Measurements from ENCODE around the gene CYBA.

DNA sequence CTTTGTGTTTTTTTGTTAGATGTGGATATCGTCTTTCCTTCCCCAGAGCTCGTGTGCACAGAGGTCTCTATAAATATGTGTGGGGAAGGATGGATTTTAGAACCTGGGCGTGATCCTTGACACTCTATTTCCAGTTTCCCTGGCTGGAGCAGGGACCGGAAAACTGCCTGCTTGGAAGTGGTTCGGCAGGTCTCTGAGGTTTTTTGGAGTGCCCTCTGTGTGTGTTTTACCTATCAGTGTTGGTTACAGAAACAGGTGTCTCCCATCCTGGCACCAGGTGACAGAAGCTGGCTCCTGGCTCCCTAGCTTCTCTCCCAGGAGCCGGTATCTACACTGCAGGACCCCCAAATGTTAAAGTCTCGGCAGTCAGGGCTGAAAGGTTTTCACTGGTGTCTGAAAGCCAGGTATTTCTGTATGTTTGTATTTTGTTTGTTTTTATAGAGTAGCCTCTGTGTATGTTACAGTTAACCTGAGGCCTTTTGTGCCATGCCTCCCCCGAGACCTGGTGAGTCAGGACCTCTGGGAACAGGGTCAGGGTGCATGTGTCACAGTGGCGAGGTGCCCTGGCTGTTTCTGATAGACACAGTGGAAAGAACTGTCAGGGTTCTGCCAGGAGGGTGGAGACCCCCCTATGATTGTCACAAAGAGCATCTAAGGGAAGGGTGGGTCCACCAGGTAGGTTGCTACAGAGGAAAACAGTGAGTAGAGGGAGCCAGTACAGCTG lies 49.4 kb downstream of the CYBA start:
- no peak for TF ChIP-seq POLR2AphosphoS5 (IDR thresholded peaks at IDR 0.05)
- TF ChIP-seq, protein P1, sequence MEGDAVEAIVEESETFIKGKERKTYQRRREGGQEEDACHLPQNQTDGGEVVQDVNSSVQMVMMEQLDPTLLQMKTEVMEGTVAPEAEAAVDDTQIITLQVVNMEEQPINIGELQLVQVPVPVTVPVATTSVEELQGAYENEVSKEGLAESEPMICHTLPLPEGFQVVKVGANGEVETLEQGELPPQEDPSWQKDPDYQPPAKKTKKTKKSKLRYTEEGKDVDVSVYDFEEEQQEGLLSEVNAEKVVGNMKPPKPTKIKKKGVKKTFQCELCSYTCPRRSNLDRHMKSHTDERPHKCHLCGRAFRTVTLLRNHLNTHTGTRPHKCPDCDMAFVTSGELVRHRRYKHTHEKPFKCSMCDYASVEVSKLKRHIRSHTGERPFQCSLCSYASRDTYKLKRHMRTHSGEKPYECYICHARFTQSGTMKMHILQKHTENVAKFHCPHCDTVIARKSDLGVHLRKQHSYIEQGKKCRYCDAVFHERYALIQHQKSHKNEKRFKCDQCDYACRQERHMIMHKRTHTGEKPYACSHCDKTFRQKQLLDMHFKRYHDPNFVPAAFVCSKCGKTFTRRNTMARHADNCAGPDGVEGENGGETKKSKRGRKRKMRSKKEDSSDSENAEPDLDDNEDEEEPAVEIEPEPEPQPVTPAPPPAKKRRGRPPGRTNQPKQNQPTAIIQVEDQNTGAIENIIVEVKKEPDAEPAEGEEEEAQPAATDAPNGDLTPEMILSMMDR (IDR thresholded peaks at IDR 0.05; ENCODE audit: poor library complexity, severe bottlenecking), result no peak
- TF ChIP-seq SMC3 (conservative IDR thresholded peaks at IDR 0.05; ENCODE audit: poor library complexity), result no peak
- TF ChIP-seq RAD21 (conservative IDR thresholded peaks at IDR 0.05), result no peak
- TF ChIP-seq, protein P2, sequence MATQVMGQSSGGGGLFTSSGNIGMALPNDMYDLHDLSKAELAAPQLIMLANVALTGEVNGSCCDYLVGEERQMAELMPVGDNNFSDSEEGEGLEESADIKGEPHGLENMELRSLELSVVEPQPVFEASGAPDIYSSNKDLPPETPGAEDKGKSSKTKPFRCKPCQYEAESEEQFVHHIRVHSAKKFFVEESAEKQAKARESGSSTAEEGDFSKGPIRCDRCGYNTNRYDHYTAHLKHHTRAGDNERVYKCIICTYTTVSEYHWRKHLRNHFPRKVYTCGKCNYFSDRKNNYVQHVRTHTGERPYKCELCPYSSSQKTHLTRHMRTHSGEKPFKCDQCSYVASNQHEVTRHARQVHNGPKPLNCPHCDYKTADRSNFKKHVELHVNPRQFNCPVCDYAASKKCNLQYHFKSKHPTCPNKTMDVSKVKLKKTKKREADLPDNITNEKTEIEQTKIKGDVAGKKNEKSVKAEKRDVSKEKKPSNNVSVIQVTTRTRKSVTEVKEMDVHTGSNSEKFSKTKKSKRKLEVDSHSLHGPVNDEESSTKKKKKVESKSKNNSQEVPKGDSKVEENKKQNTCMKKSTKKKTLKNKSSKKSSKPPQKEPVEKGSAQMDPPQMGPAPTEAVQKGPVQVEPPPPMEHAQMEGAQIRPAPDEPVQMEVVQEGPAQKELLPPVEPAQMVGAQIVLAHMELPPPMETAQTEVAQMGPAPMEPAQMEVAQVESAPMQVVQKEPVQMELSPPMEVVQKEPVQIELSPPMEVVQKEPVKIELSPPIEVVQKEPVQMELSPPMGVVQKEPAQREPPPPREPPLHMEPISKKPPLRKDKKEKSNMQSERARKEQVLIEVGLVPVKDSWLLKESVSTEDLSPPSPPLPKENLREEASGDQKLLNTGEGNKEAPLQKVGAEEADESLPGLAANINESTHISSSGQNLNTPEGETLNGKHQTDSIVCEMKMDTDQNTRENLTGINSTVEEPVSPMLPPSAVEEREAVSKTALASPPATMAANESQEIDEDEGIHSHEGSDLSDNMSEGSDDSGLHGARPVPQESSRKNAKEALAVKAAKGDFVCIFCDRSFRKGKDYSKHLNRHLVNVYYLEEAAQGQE (IDR thresholded peaks at IDR 0.05; ENCODE audit: borderline replicate concordance), result no peak
- TF ChIP-seq EZH2 (IDR thresholded peaks at IDR 0.05; ENCODE audit: borderline replicate concordance, insufficient read depth, low read length, poor library complexity, severe bottlenecking), result no peak
- no peak for TF ChIP-seq MXI1 (conservative IDR thresholded peaks at IDR 0.05; ENCODE audit: poor library complexity, severe bottlenecking)
